IMR-90 (cell line): ENCODE data around the gene ANKEF1. TPM values are rescaled to one million over a fixed set of nuclear protein-coding genes. Genes with fewer than 3 reads are reported as not detected.

ENCODE experiments used
- ATAC-seq: fragments of 200-7000 bp; cut with Tn5 transposase; 2 replicates; pipeline ENCODE4 v1.9.1; 2020; ENCODE audit warnings: low read depth, mild to moderate bottlenecking, moderate library complexity
- BruUV-seq: library from RNA; stranded (reverse); fragments of 400-500 nt; replicated peaks from 2 replicates; lab custom pipeline; 2021; lab: Mats Ljungman, UMichigan
- CTCF ChIA-PET: fragments of 300-600 bp; formaldehyde crosslinking; extraction: SDS; loops from one replicate; lab custom pipeline; 2021; ENCODE audit warnings: antibody characterized with exemption; lab: Yijun Ruan, JAX
- POLR2A ChIA-PET: fragments of 300-600 bp; sonication (Branson Sonifier 250); formaldehyde crosslinking; loops from one replicate; lab custom pipeline; 2022; ENCODE audit warnings: antibody characterized with exemption; ENCODE audit not compliant: unreplicated experiment; lab: Charles Lee
- DNase-seq: peaks from one replicate; pipeline ENCODE4 v3.0.0; 2013
- H2AFZ ChIP-seq: replicated peaks from 2 replicates; pipeline ENCODE3; 2013; ENCODE audit warnings: low read length, mild to moderate bottlenecking; ENCODE audit not compliant: poor library complexity
- H2AK5ac ChIP-seq: 2 replicates; pipeline ENCODE4 v1.6.1; 2013; ENCODE audit warnings: low read depth, low read length, inconsistent platforms
- H2AK9ac ChIP-seq: replicated peaks from 2 replicates; pipeline ENCODE3; 2013; ENCODE audit warnings: mild to moderate bottlenecking, low read depth, low read length, moderate library complexity; ENCODE audit not compliant: poor library complexity
- H2BK120ac ChIP-seq: 2 replicates; pipeline ENCODE4 v1.6.1; 2013; ENCODE audit warnings: low read depth, low read length, inconsistent platforms
- H2BK15ac ChIP-seq: 3 replicates; pipeline ENCODE4 v1.6.1; 2013; ENCODE audit warnings: low read depth, low read length, inconsistent platforms
- H2BK20ac ChIP-seq: 2 replicates; pipeline ENCODE4 v1.6.1; 2013; ENCODE audit warnings: low read depth, mild to moderate bottlenecking, inconsistent platforms, low read length, moderate library complexity
- H2BK5ac ChIP-seq: 2 replicates; pipeline ENCODE4 v1.6.1; 2013; ENCODE audit warnings: mild to moderate bottlenecking, low read depth, low read length, inconsistent platforms; ENCODE audit not compliant: poor library complexity, severe bottlenecking
- H3K14ac ChIP-seq: replicated peaks from 2 replicates; pipeline ENCODE4 v1.6.1; 2013; ENCODE audit warnings: low read depth, low read length, inconsistent platforms
- H3K18ac ChIP-seq: 2 replicates; pipeline ENCODE4 v1.6.1; 2013; ENCODE audit warnings: low read depth, low read length, control low read depth
- H3K23ac ChIP-seq: 2 replicates; pipeline ENCODE4 v1.6.1; 2013; ENCODE audit warnings: low read depth, low read length, inconsistent platforms
- H3K27ac ChIP-seq: 2 replicates; pipeline ENCODE4 v1.5.1; 2013; ENCODE audit warnings: mild to moderate bottlenecking, control low read depth, low read length; ENCODE audit not compliant: insufficient read depth
- H3K27me3 ChIP-seq: 2 replicates; pipeline ENCODE4 v1.6.1; 2013; ENCODE audit warnings: low read length; ENCODE audit not compliant: control insufficient read depth, insufficient read depth
- H3K36me3 ChIP-seq: 2 replicates; pipeline ENCODE4 v1.6.1; 2013; ENCODE audit warnings: low read length, mixed read lengths; ENCODE audit not compliant: control insufficient read depth, insufficient read depth
- H3K4ac ChIP-seq: 2 replicates; pipeline ENCODE4 v1.6.1; 2013; ENCODE audit warnings: low read depth, low read length, inconsistent platforms
- H3K4me1 ChIP-seq: 2 replicates; pipeline ENCODE4 v1.6.1; 2013; ENCODE audit warnings: low read length, mixed read lengths; ENCODE audit not compliant: control insufficient read depth, insufficient read depth
- H3K4me2 ChIP-seq: 2 replicates; pipeline ENCODE4 v1.6.1; 2013; ENCODE audit warnings: low read depth, mild to moderate bottlenecking, control low read depth, low read length, moderate library complexity
- H3K4me3 ChIP-seq: 2 replicates; pipeline ENCODE4 v1.5.1; 2013; ENCODE audit warnings: low read depth, mild to moderate bottlenecking, control low read depth, low read length, moderate library complexity; ENCODE audit not compliant: insufficient read depth
- H3K56ac ChIP-seq: 2 replicates; pipeline ENCODE4 v1.6.1; 2013; ENCODE audit warnings: low read length, inconsistent platforms; ENCODE audit not compliant: insufficient read depth; ENCODE audit errors: extremely low read depth
- H3K79me1 ChIP-seq, 2 experiments: 2 replicates each; pipeline ENCODE4 v1.6.1; 2013; ENCODE audit warnings: low read length in 2 of 2, inconsistent platforms in 1 of 2, low read depth in 1 of 2
- H3K9ac ChIP-seq: 2 replicates; pipeline ENCODE4 v1.6.1; 2013; ENCODE audit warnings: low read depth, low read length, control low read depth
- H3K9me1 ChIP-seq: 2 replicates; pipeline ENCODE4 v1.6.1; 2013; ENCODE audit warnings: low read length, inconsistent platforms; ENCODE audit not compliant: insufficient read depth
- H3K9me3 ChIP-seq: 2 replicates; pipeline ENCODE4 v1.6.1; 2013; ENCODE audit warnings: low read length; ENCODE audit not compliant: control insufficient read depth, insufficient read depth
- H4K20me1 ChIP-seq: 2 replicates; pipeline ENCODE4 v1.6.1; 2013; ENCODE audit warnings: low read length, inconsistent platforms; ENCODE audit not compliant: insufficient read depth
- H4K5ac ChIP-seq: 2 replicates; pipeline ENCODE4 v1.6.1; 2013; ENCODE audit warnings: mild to moderate bottlenecking, low read depth, low read length, control low read depth
- H4K8ac ChIP-seq, 2 experiments: 2 replicates each; pipeline ENCODE4 v1.6.1; 2013; ENCODE audit warnings: low read depth in 2 of 2, low read length in 2 of 2, control low read depth in 1 of 2, inconsistent platforms in 1 of 2
- H4K91ac ChIP-seq: 2 replicates; pipeline ENCODE4 v1.6.1; 2013; ENCODE audit warnings: low read depth, low read length, inconsistent platforms; ENCODE audit not compliant: insufficient read depth
- BHLHE40 ChIP-seq: fragments of 150-350 bp; IDR thresholded peaks from 2 replicates; pipeline ENCODE4 v1.6.1; 2016; ENCODE audit warnings: mild to moderate bottlenecking, low read depth, low read length
- CEBPB ChIP-seq: IDR thresholded peaks from 2 replicates; pipeline ENCODE4 v1.6.1; 2012; ENCODE audit warnings: low read depth, low read length, improper control_type of control experiment
- CHD1 ChIP-seq: IDR thresholded peaks from 2 replicates; pipeline ENCODE4 v1.6.1; 2012; ENCODE audit warnings: low read depth, low read length, improper control_type of control experiment
- FOS ChIP-seq: fragments of 150-350 bp; IDR thresholded peaks from 2 replicates; pipeline ENCODE4 v1.6.1; 2016; ENCODE audit warnings: low read depth, low read length
- MAFK ChIP-seq: IDR thresholded peaks from 2 replicates; pipeline ENCODE4 v1.6.1; 2012; ENCODE audit warnings: low read depth, low read length, improper control_type of control experiment
- MAZ ChIP-seq: IDR thresholded peaks from 2 replicates; pipeline ENCODE4 v1.6.1; 2012; ENCODE audit warnings: low read depth, mild to moderate bottlenecking, low read length, improper control_type of control experiment, moderate library complexity, borderline replicate concordance
- MXI1 ChIP-seq: IDR thresholded peaks from 2 replicates; pipeline ENCODE4 v1.6.1; 2012; ENCODE audit warnings: low read depth, mild to moderate bottlenecking, low read length, moderate library complexity, borderline replicate concordance
- NFE2L2 ChIP-seq: fragments of 150-350 bp; IDR thresholded peaks from 2 replicates; pipeline ENCODE4 v1.6.1; 2016; ENCODE audit warnings: low read depth, mild to moderate bottlenecking, low read length
- POLR2A ChIP-seq: IDR thresholded peaks from 2 replicates; pipeline ENCODE4 v1.6.1; 2012; ENCODE audit warnings: mild to moderate bottlenecking, low read depth, low read length
- RAD21 ChIP-seq: IDR thresholded peaks from 2 replicates; pipeline ENCODE4 v1.6.1; 2012; ENCODE audit warnings: low read length, improper control_type of control experiment
- RCOR1 ChIP-seq: IDR thresholded peaks from 2 replicates; pipeline ENCODE4 v1.6.1; 2012; ENCODE audit warnings: mild to moderate bottlenecking, low read length, improper control_type of control experiment; ENCODE audit not compliant: insufficient replicate concordance
- RFX5 ChIP-seq: IDR thresholded peaks from 2 replicates; pipeline ENCODE4 v1.8.0; 2012; ENCODE audit warnings: low read depth, mild to moderate bottlenecking, low read length, moderate library complexity
- SMC3 ChIP-seq: fragments of 150-350 bp; IDR thresholded peaks from 2 replicates; pipeline ENCODE4 v1.6.1; 2016; ENCODE audit warnings: low read depth, mild to moderate bottlenecking, antibody characterized with exemption, low read length, moderate library complexity
- WGBS, 2 experiments: methylation state at CpG; one replicate each; pipeline versions ENCODE4 v1.1.5 to v1.1.7; 2013; ENCODE audit warnings: missing lambda C conversion rate in 2 of 2; ENCODE audit not compliant: insufficient read length in 1 of 2; ENCODE audit errors: extremely low coverage in 2 of 2; 5-methylcytosine and 5-hydroxymethylcytosine counted together
- dilution Hi-C: fragments of 300-500 bp; cut with HindIII; formaldehyde crosslinking; loops from one replicate; pipeline ENCODE4 v1.14.3; 2018; ENCODE audit warnings: low sequenced_read_pairs; ENCODE audit not compliant: unreplicated experiment
- in situ Hi-C: fragments of 300-500 bp; cut with MboI; formaldehyde crosslinking; loops from 3 replicates; pipeline ENCODE4 v1.14.3; 2019; ENCODE audit warnings: low sequenced_read_pairs, inconsistent platforms, mixed read lengths
- intact Hi-C: fragments of 100-400 bp; cut with micrococcal nuclease; formaldehyde crosslinking; loops from 2 replicates; pipeline ENCODE4 v1.10.0; 2022
- polyA plus RNA-seq, 3 experiments: library from polyadenylated mRNA; depleted of rRNA; stranded (reverse); fragments of >200 nt; gene quantifications; 2 replicates each; pipeline ENCODE4 v1.2.3, GENCODE V29; 2012; ENCODE audit warnings: low replicate concordance in 1 of 3
- total RNA-seq: library from RNA; depleted of rRNA; stranded (reverse); fragments of >200 nt; gene quantifications from 2 replicates; pipeline ENCODE4 v1.2.3, GENCODE V29; 2012
- TF ChIP-seq, protein P1 (sequence below): conservative IDR thresholded peaks from 2 replicates; pipeline ENCODE4 v1.5.1; 2012; ENCODE audit warnings: mild to moderate bottlenecking, low read depth, low read length, improper control_type of control experiment
- TF ChIP-seq, protein P2 (sequence below): fragments of 150-350 bp; IDR thresholded peaks from 2 replicates; pipeline ENCODE4 v1.6.1; 2016; ENCODE audit warnings: low read depth, mild to moderate bottlenecking, low read length, moderate library complexity, borderline replicate concordance
- TF ChIP-seq, protein P3 (sequence below): fragments of 150-350 bp; IDR thresholded peaks from 2 replicates; pipeline ENCODE4 v1.6.1; 2017; ENCODE audit warnings: mild to moderate bottlenecking, antibody characterized with exemption, low read length, low read depth

ANKEF1 gene
- total and polyA plus RNA-seq, 2 of the 4 experiments (the other 2 are of a cell fraction), result 0.31 to 0.54 TPM

DNA sequence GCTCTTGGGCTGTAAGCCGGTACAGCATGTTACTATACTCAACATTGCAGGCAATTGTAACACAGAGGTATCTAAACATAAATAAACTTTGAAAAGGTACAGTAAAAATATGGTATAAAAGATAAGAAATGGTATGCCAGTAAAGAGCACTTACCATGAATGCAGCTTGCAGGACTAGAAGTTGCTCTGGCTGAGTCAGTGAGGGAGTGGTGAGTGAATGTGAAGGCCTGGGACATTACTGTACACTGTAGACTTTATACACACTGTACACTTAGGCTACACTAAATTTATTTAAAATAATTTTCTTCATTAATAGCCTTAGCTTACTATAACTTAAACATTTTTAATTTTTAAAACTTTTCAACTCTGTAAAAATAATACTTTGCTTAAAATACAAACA lies 37.8 kb upstream of the ANKEF1 start:
- Histone ChIP-seq H3K4me1 (no peaks in the 10 kb centered on the region), H3K9ac (no peak overlapping the region), H3K4me3 (no peak overlapping the region), H3K9me1 (no peaks in the 10 kb centered on the region), H2BK120ac (no peak overlapping the region), H4K8ac (no peak overlapping the region), H3K27ac (no peak overlapping the region), H3K23ac (no peak overlapping the region), H2AK9ac (no peak overlapping the region), H2BK15ac (no peak overlapping the region), H3K79me1 (no peaks in the 10 kb centered on the region), H3K56ac (no peak overlapping the region), H3K36me3 (no peaks in the 10 kb centered on the region), H3K14ac (no peak overlapping the region), H4K5ac (no peak overlapping the region), H2BK5ac (no peak overlapping the region), H3K27me3 (no peaks in the 10 kb centered on the region), H3K4me2 (no peak overlapping the region), H3K9me3 (no peaks in the 10 kb centered on the region), H2AFZ (no peak overlapping the region), H3K4ac (no peak overlapping the region), H2BK20ac (no peak overlapping the region), H4K91ac (no peak overlapping the region), H3K18ac (no peak overlapping the region), H4K20me1 (no peaks in the 10 kb centered on the region), H2AK5ac (no peak overlapping the region)
- intact Hi-C loops (no loop called here), dilution Hi-C loops (no loop called here), in situ Hi-C loops (loop anchor here (25.0 kb wide), 1 partner anchor 540 kb away; no protein-coding TSS in a partner anchor)
- ChIA-PET CTCF (interaction anchor here (0.6 to 1.2 kb wide), 2 partner anchors 18 to 1571 kb away, joined by 3 read pairs; no protein-coding TSS in a partner anchor), POLR2A (no interaction called here)
- no CpG with 5 or more reads among the region's 1 CpG for WGBS, 2 experiments
- TF ChIP-seq RFX5 (no peak), NFE2L2 (no peak), MXI1 (no peak), POLR2A (no peak), MAFK (no peak), BHLHE40 (no peak), RAD21 (no peak), FOS (no peak), CHD1 (no peak), MAZ (no peak), CEBPB (no peak), SMC3 (no peak), RCOR1 (no peak)
- TF ChIP-seq, protein P1, sequence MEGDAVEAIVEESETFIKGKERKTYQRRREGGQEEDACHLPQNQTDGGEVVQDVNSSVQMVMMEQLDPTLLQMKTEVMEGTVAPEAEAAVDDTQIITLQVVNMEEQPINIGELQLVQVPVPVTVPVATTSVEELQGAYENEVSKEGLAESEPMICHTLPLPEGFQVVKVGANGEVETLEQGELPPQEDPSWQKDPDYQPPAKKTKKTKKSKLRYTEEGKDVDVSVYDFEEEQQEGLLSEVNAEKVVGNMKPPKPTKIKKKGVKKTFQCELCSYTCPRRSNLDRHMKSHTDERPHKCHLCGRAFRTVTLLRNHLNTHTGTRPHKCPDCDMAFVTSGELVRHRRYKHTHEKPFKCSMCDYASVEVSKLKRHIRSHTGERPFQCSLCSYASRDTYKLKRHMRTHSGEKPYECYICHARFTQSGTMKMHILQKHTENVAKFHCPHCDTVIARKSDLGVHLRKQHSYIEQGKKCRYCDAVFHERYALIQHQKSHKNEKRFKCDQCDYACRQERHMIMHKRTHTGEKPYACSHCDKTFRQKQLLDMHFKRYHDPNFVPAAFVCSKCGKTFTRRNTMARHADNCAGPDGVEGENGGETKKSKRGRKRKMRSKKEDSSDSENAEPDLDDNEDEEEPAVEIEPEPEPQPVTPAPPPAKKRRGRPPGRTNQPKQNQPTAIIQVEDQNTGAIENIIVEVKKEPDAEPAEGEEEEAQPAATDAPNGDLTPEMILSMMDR, result no peak
- TF ChIP-seq, protein P2, sequence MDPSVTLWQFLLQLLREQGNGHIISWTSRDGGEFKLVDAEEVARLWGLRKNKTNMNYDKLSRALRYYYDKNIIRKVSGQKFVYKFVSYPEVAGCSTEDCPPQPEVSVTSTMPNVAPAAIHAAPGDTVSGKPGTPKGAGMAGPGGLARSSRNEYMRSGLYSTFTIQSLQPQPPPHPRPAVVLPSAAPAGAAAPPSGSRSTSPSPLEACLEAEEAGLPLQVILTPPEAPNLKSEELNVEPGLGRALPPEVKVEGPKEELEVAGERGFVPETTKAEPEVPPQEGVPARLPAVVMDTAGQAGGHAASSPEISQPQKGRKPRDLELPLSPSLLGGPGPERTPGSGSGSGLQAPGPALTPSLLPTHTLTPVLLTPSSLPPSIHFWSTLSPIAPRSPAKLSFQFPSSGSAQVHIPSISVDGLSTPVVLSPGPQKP, result no peak
- TF ChIP-seq, protein P3, sequence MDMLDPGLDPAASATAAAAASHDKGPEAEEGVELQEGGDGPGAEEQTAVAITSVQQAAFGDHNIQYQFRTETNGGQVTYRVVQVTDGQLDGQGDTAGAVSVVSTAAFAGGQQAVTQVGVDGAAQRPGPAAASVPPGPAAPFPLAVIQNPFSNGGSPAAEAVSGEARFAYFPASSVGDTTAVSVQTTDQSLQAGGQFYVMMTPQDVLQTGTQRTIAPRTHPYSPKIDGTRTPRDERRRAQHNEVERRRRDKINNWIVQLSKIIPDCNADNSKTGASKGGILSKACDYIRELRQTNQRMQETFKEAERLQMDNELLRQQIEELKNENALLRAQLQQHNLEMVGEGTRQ, result no peak
- no TSS peak for BruUV-seq
- peak; percentile 68 for ATAC-seq
- peak; percentile 25 for DNase-seq
